HepG2 (cell line): ENCODE measurements around the gene KCNQ1OT1. TPM values are rescaled to one million over a fixed set of nuclear protein-coding genes. Genes with fewer than 3 reads are reported as not detected.

Experiments used
- FOXM1 ChIP-seq: sonication (generic); formaldehyde crosslinking; IDR thresholded peaks from 2 replicates; pipeline ENCODE4 v1.5.0; 2020; ENCODE audit warnings: missing genetic modification reagents
- GABPB1 ChIP-seq: IDR thresholded peaks from 2 replicates; pipeline ENCODE4 v1.6.1; 2016; ENCODE audit warnings: mild to moderate bottlenecking, missing genetic modification reagents, moderate library complexity, missing compliant biosample characterization
- HNF1B ChIP-seq: sonication (generic); formaldehyde crosslinking; IDR thresholded peaks from 2 replicates; pipeline ENCODE4 v1.5.1; 2020; ENCODE audit warnings: mild to moderate bottlenecking, moderate library complexity, missing genetic modification reagents
- MED1 ChIP-seq: sonication (generic); formaldehyde crosslinking; IDR thresholded peaks from 2 replicates; pipeline ENCODE4 v1.4.0; 2020; ENCODE audit warnings: missing genetic modification reagents
- MTA3 ChIP-seq: sonication (generic); formaldehyde crosslinking; IDR thresholded peaks from 2 replicates; pipeline ENCODE4 v1.4.0; 2020; ENCODE audit warnings: missing genetic modification reagents
- POLR2G ChIP-seq: fragments of 200-400 bp; formaldehyde crosslinking; IDR thresholded peaks from 2 replicates; pipeline ENCODE4 v1.6.1; 2018; ENCODE audit warnings: mild to moderate bottlenecking, low read depth, low read length, moderate library complexity
- SP1 ChIP-seq, 2 experiments: fragments of 450-650 bp in 1 of 2; sonication (generic) in 1 of 2; formaldehyde crosslinking in 1 of 2; IDR thresholded peaks; 2 replicates each; pipeline versions ENCODE4 v1.4.0 to v1.6.1; 2016 to 2020; ENCODE audit warnings: missing genetic modification reagents in 1 of 2
- SSRP1 ChIP-seq: IDR thresholded peaks from 2 replicates; pipeline ENCODE4 v1.6.1; 2016; ENCODE audit warnings: control low read depth
- THAP9 ChIP-seq: sonication (generic); formaldehyde crosslinking; IDR thresholded peaks from 2 replicates; pipeline ENCODE4; 2020; ENCODE audit warnings: missing genetic modification reagents, mild to moderate bottlenecking, borderline replicate concordance
- TIGD3 ChIP-seq: sonication (generic); formaldehyde crosslinking; IDR thresholded peaks from 2 replicates; pipeline ENCODE4 v1.5.1; 2020; ENCODE audit warnings: mild to moderate bottlenecking, missing genetic modification reagents, borderline replicate concordance
- ZBTB21 ChIP-seq: sonication (generic); formaldehyde crosslinking; IDR thresholded peaks from 2 replicates; pipeline ENCODE4 v1.4.0; 2020; ENCODE audit warnings: missing genetic modification reagents
- ZEB1 ChIP-seq: IDR thresholded peaks from 2 replicates; pipeline ENCODE4 v1.6.1; 2012; ENCODE audit warnings: mild to moderate bottlenecking, low read depth, inconsistent platforms; ENCODE audit not compliant: insufficient replicate concordance
- ZNF10 ChIP-seq: sonication (generic); formaldehyde crosslinking; IDR thresholded peaks from 2 replicates; pipeline ENCODE4 v1.4.0; 2020; ENCODE audit warnings: mild to moderate bottlenecking, low read depth, missing genetic modification reagents, borderline replicate concordance
- ZNF317 ChIP-seq: sonication (generic); formaldehyde crosslinking; IDR thresholded peaks from 2 replicates; pipeline ENCODE4 v1.5.0; 2020; ENCODE audit warnings: mild to moderate bottlenecking, missing genetic modification reagents
- ZNF737 ChIP-seq: sonication (generic); formaldehyde crosslinking; IDR thresholded peaks from 2 replicates; pipeline ENCODE4 v1.5.0; 2020; ENCODE audit warnings: missing genetic modification reagents, mild to moderate bottlenecking, borderline replicate concordance
- ZNF782 ChIP-seq: sonication (generic); formaldehyde crosslinking; IDR thresholded peaks from 2 replicates; pipeline ENCODE4 v1.4.0; 2020; ENCODE audit warnings: missing genetic modification reagents, mild to moderate bottlenecking, borderline replicate concordance
- polyA plus RNA-seq, 8 experiments: library from polyadenylated mRNA; depleted of rRNA in 3 of 8; stranded (reverse) in 7 of 8; unstranded in 1 of 8; fragments of >200 nt; fragmentation: Illumina TruSeq in 4 of 8; extraction: Trizol in 4 of 8; gene quantifications; 2 replicates each; pipeline versions ENCODE4 v1.2.1 to v1.2.3, GENCODE V29; 2011 to 2016; ENCODE audit warnings: low read depth in 4 of 8, missing spikeins in 1 of 8, mixed read lengths in 1 of 8; ENCODE audit not compliant: insufficient read depth in 1 of 8
- total RNA-seq, 5 experiments: library from RNA; depleted of rRNA; stranded (reverse); fragments of >200 nt; fragmentation: Illumina TruSeq; extraction: Trizol; gene quantifications; 2 replicates each; pipeline ENCODE4 v1.2.3, GENCODE V29; 2016; ENCODE audit warnings: low read depth in 1 of 5
- TF ChIP-seq, protein P1 (sequence below): sonication (generic); formaldehyde crosslinking; IDR thresholded peaks from 2 replicates; pipeline ENCODE4 v1.5.1; 2020; ENCODE audit warnings: mild to moderate bottlenecking, missing genetic modification reagents, moderate library complexity

Gene KCNQ1OT1
- total and polyA plus RNA-seq, 2 of the 13 experiments (the other 11 are each of a cell fraction or from before 2014, with no cell fraction given), result 1.3 to 18.9 TPM

DNA sequence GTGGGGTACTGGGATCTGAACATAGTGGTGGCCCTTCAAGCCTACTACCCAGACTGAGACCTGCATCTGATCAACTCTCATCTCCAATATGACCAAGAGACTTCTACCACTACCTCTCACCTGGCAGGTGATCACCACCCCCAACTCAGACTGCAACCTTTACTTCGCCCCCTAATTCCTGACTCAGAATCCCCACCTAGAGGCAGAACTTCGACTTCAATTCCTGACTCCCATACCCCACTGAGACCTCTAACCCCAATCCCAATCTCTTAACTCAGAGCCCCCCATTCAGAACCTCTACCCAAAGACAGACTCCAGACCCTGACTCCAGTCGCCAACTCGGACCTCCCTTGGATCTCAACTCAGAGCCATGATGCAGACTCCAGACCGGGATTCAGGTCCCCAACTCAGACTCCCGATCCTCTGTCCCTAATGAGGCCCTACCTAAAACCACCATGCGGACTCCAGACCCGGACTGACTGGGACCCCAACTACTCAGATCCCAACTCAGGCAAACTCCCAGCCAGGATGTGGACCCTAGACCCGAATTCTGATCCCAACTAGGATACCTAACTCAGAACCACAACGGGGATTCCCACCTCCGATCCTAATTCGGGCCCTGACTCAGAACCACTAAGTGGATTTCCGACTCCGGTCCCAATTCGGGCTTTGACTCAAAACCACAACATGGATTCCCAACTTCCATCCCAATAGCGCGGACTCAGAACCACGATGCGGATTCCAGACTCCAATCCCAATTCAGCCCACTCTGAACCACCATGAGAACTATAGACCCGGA lies 1.2 kb downstream of the KCNQ1OT1 start (continued):
- TF ChIP-seq HNF1B (no peak), ZNF10 (CRISPR knock-in tag) (no peak), SSRP1 (0 out of 2 replicates have a peak, but pooled peaks have one; percentile 8), FOXM1 (no peak), MED1 (CRISPR knock-in tag) (no peak), ZNF782 (CRISPR knock-in tag) (0 out of 2 replicates have a peak, but pooled peaks have one; percentile 30), SP1 (IDR thresholded peaks at IDR 0.05) (no peak), SP1 (CRISPR knock-in tag; IDR thresholded peaks at IDR 0.05) (no peak), ZNF317 (CRISPR knock-in tag) (no peak), GABPB1 (CRISPR knock-in tag) (no peak), ZBTB21 (CRISPR knock-in tag) (no peak), MTA3 (CRISPR knock-in tag) (no peak), POLR2G (peak; percentile 45; the same call in 1 of the 2 replicates), TIGD3 (no peak), ZEB1 (peak; percentile 40), THAP9 (CRISPR knock-in tag) (no peak), ZNF737 (CRISPR knock-in tag) (no peak)
- TF ChIP-seq, protein P1, sequence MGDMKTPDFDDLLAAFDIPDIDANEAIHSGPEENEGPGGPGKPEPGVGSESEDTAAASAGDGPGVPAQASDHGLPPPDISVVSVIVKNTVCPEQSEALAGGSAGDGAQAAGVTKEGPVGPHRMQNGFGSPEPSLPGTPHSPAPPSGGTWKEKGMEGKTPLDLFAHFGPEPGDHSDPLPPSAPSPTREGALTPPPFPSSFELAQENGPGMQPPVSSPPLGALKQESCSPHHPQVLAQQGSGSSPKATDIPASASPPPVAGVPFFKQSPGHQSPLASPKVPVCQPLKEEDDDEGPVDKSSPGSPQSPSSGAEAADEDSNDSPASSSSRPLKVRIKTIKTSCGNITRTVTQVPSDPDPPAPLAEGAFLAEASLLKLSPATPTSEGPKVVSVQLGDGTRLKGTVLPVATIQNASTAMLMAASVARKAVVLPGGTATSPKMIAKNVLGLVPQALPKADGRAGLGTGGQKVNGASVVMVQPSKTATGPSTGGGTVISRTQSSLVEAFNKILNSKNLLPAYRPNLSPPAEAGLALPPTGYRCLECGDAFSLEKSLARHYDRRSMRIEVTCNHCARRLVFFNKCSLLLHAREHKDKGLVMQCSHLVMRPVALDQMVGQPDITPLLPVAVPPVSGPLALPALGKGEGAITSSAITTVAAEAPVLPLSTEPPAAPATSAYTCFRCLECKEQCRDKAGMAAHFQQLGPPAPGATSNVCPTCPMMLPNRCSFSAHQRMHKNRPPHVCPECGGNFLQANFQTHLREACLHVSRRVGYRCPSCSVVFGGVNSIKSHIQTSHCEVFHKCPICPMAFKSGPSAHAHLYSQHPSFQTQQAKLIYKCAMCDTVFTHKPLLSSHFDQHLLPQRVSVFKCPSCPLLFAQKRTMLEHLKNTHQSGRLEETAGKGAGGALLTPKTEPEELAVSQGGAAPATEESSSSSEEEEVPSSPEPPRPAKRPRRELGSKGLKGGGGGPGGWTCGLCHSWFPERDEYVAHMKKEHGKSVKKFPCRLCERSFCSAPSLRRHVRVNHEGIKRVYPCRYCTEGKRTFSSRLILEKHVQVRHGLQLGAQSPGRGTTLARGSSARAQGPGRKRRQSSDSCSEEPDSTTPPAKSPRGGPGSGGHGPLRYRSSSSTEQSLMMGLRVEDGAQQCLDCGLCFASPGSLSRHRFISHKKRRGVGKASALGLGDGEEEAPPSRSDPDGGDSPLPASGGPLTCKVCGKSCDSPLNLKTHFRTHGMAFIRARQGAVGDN (CRISPR knock-in tag), result no peak
